Measurements from ENCODE around the gene TIMM44. TPM values are rescaled to one million over a fixed set of nuclear protein-coding genes. Genes with fewer than 3 reads are reported as not detected.
A peak's percentile ranks its signal among the peaks of the same experiment; 100 is the strongest.

TIMM44 gene
- total and polyA plus RNA-seq, 2 donors: 28.1 to 41.8 TPM

GRCh38 chr19:7925171-7925851, 18.2 kb downstream of the TIMM44 start:
- DNase-seq (ENCODE audit: low read depth in 6 of 9, low spot score in 9 of 9): peak; percentile 63 to 93 (median 82)
- Histone ChIP-seq H3K27me3 (ENCODE audit: control insufficient read depth in 2 of 2, insufficient read depth in 1 of 2, low read length in 1 of 2) (peaks cover 0 to 4% of the 10 kb centered on the region in 2 donors), H3K9me3 (ENCODE audit: control insufficient read depth in 2 of 2, insufficient read depth in 1 of 2, low read length in 1 of 2) (no peaks in the 10 kb centered on the region), H3K4me1 (ENCODE audit: control insufficient read depth in 2 of 2, insufficient read depth in 2 of 2, low read length in 2 of 2) (peaks cover 17 to 23% of the 10 kb centered on the region in 2 donors), H3K4me3 (ENCODE audit: low read length in 2 of 2) (peak overlapping the region in 1 of 2 donors; percentile 58), H3K36me3 (ENCODE audit: control insufficient read depth in 2 of 2, insufficient read depth in 2 of 2, low read length in 1 of 2) (peaks cover 18 to 22% of the 10 kb centered on the region in 2 donors), H3K27ac (ENCODE audit: low read depth in 1 of 2, low read length in 1 of 2) (no peak overlapping the region)
- WGBS: under 1% methylated on average over 98 of the region's 98 CpGs

- WGBS: 60% methylated on average over 34 of the region's 34 CpGs
- no peak for DNase-seq (ENCODE audit: low read depth in 6 of 9, low spot score in 9 of 9)
- H3K9me3 ChIP-seq (ENCODE audit: control insufficient read depth in 2 of 2, insufficient read depth in 1 of 2, low read length in 1 of 2): no peaks in the 10 kb centered on the region
- peaks cover 18 to 22% of the 10 kb centered on the region in 2 donors for H3K36me3 ChIP-seq (ENCODE audit: control insufficient read depth in 2 of 2, insufficient read depth in 2 of 2, low read length in 1 of 2)
- peaks cover 0 to 8% of the 10 kb centered on the region in 2 donors for H3K27me3 ChIP-seq (ENCODE audit: control insufficient read depth in 2 of 2, insufficient read depth in 1 of 2, low read length in 1 of 2)
- H3K27ac ChIP-seq (ENCODE audit: low read depth in 1 of 2, low read length in 1 of 2): no peak overlapping the region
- peaks cover 20 to 26% of the 10 kb centered on the region in 2 donors for H3K4me1 ChIP-seq (ENCODE audit: control insufficient read depth in 2 of 2, insufficient read depth in 2 of 2, low read length in 2 of 2)
- H3K4me3 ChIP-seq (ENCODE audit: low read length in 2 of 2): no peak overlapping the region
These were observed 18.8 kb downstream of the TIMM44 start for GRCh38 chr19:7924651-7925170.

DNA sequence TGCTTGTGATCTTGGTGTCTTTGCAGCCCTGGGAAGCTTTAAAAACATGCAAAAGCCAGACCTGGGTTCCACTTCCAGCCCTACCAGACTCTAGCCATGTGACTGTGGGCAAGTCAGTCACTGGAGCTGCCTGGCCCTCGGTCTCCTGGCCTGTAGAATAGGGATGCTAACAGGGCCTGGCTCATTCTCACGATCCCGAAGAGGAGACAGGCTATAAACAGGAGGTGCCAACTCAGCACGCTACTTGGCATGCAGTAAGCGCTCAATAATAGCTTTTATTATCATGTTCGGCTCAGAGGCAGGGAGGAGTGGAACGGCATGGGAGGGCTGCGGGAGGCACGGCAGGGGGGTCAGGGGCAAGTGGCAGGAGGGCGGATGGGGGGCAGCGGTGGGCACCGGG, 19.2 kb downstream of the TIMM44 start:
- no peak overlapping the region for H3K4me3 ChIP-seq (ENCODE audit: low read length in 2 of 2)
- no peak overlapping the region for H3K27ac ChIP-seq (ENCODE audit: low read depth in 1 of 2, low read length in 1 of 2)

DNA sequence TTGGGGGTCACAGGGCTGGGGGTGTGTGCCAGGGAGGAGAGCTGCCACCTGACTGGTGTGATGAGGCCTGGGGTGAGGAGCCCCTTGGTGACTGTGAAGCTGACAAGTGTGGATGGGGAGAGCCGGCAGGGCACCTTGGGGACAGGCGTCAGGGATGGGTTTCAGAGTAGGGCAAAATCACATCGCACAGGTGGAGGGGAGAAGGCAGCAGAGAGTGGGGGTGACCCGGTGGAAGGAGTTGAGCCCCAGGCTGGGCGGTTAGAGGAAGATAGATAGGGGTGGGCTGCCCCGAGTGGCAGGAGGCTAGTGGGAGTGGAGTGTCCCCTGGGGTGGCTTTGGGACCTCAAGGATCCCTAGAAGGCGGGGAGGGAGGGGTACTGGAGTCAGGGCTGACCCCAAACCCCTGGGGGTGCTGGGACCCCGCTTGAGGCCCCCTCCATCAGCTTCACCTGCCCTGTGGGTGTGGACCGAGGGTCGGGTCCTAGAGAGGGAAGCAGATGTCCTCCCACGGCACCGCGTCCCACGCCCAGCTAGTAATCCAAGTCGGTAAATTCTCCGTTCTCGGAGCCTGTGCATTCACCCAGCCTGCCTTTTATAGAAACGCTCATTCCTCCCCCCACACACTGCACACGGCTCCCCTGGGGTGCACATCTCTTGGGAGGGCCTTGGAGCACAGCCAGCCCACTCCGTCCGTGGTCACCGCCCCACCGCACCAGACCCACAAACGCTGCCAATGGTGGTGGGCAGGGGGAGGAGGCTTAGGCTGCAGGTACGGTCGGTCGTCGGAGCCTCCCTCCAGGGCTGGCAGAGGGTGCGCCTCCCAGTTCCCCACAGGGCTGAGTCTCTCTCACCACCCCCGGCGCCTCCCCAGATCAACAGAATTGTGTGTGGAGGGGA, 19.9 kb downstream of the TIMM44 start:
- Histone ChIP-seq H3K4me1 (ENCODE audit: control insufficient read depth in 2 of 2, insufficient read depth in 2 of 2, low read length in 2 of 2) (peaks cover 24 to 28% of the 10 kb centered on the region in 2 donors), H3K4me3 (ENCODE audit: low read length in 2 of 2) (no peak overlapping the region), H3K36me3 (ENCODE audit: control insufficient read depth in 2 of 2, insufficient read depth in 2 of 2, low read length in 1 of 2) (peaks cover 18 to 22% of the 10 kb centered on the region in 2 donors), H3K9me3 (ENCODE audit: control insufficient read depth in 2 of 2, insufficient read depth in 1 of 2, low read length in 1 of 2) (peaks cover 0 to 5% of the 10 kb centered on the region in 2 donors), H3K27ac (ENCODE audit: low read depth in 1 of 2, low read length in 1 of 2) (no peak overlapping the region), H3K27me3 (ENCODE audit: control insufficient read depth in 2 of 2, insufficient read depth in 1 of 2, low read length in 1 of 2) (peaks cover 6 to 19% of the 10 kb centered on the region in 2 donors)
- no peak for DNase-seq (ENCODE audit: low read depth in 6 of 9, low spot score in 9 of 9)
- 93% methylated on average over 31 of the region's 31 CpGs for WGBS

More for the DNA sequence above, 19.2 kb downstream of the TIMM44 start:
- Histone ChIP-seq H3K36me3 (ENCODE audit: control insufficient read depth in 2 of 2, insufficient read depth in 2 of 2, low read length in 1 of 2) (peaks cover 18 to 22% of the 10 kb centered on the region in 2 donors), H3K9me3 (ENCODE audit: control insufficient read depth in 2 of 2, insufficient read depth in 1 of 2, low read length in 1 of 2) (no peaks in the 10 kb centered on the region), H3K27me3 (ENCODE audit: control insufficient read depth in 2 of 2, insufficient read depth in 1 of 2, low read length in 1 of 2) (peaks cover 0 to 12% of the 10 kb centered on the region in 2 donors), H3K4me1 (ENCODE audit: control insufficient read depth in 2 of 2, insufficient read depth in 2 of 2, low read length in 2 of 2) (peaks cover 25 to 27% of the 10 kb centered on the region in 2 donors)
- 95% methylated on average over 12 of the region's 12 CpGs for WGBS
- DNase-seq (ENCODE audit: low read depth in 6 of 9, low spot score in 9 of 9): no peak

DNA sequence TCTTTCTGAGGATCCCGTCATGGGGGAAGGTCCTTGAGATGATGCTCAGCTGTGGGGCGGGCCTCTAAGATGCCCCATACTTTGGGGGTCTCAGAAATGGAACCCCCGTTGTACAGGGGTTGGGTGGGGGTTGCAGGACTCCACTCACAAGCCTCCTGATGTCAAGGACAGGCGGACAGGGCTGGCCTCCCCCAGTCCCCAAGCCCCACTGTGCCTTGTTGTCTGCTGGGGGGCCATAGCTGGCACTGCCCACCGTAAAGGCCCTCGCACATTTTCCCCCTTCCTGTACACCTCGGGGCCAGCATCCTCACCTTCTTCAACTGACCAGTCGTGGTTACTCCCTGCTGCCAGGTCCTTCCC, 20.6 kb downstream of the TIMM44 start:
- DNase-seq (ENCODE audit: low read depth in 6 of 9, low spot score in 9 of 9): no peak
- Histone ChIP-seq H3K4me1 (ENCODE audit: control insufficient read depth in 2 of 2, insufficient read depth in 2 of 2, low read length in 2 of 2) (peaks cover 23 to 28% of the 10 kb centered on the region in 2 donors), H3K9me3 (ENCODE audit: control insufficient read depth in 2 of 2, insufficient read depth in 1 of 2, low read length in 1 of 2) (peaks cover 0 to 6% of the 10 kb centered on the region in 2 donors), H3K36me3 (ENCODE audit: control insufficient read depth in 2 of 2, insufficient read depth in 2 of 2, low read length in 1 of 2) (peaks cover 18 to 20% of the 10 kb centered on the region in 2 donors), H3K4me3 (ENCODE audit: low read length in 2 of 2) (no peak overlapping the region), H3K27ac (ENCODE audit: low read depth in 1 of 2, low read length in 1 of 2) (no peak overlapping the region), H3K27me3 (ENCODE audit: control insufficient read depth in 2 of 2, insufficient read depth in 1 of 2, low read length in 1 of 2) (peaks cover 12 to 27% of the 10 kb centered on the region in 2 donors)
- WGBS: 96% methylated on average over 8 of the region's 8 CpGs

DNA sequence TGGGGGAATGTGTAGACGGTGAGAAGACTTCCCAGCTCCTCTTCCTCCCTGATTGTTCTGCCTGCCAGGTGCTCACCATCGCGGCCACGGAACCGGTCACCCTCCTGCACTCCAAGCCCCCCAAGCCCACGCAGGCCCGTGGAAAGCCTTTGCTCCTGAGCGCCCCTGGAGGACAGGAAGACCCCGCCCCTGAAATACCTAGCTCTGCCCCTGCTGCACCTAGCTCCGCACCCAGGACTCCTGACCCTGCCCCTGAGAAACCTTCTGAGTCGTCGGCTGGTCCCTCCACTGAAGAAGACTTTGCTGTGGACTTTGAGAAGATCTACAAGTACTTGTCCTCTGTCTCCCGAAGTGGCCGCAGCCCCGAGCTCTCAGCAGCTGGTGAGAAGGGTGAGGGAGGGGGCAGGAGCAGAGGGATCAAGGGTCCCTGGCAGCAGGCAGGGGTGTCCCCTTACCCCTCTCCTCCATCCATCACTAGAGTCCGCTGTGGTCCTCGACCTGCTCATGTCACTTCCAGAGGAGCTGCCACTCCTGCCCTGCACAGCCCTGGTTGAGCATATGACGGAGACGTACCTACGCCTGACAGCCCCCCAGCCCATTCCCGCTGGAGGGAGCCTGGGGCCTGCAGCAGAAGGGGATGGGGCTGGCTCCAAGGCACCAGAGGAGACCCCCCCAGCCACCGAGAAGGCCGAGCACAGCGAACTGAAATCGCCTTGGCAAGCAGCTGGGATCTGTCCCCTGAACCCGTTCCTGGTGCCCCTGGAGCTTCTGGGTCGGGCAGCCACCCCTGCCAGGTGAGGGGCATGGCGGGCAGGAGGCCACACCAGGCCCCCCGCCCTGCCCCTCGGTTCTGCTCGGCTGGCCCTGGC, 21.3 kb downstream of the TIMM44 start:
- Histone ChIP-seq H3K4me1 (ENCODE audit: control insufficient read depth in 2 of 2, insufficient read depth in 2 of 2, low read length in 2 of 2) (peaks cover 23 to 31% of the 10 kb centered on the region in 2 donors), H3K9me3 (ENCODE audit: control insufficient read depth in 2 of 2, insufficient read depth in 1 of 2, low read length in 1 of 2) (peaks cover 0 to 6% of the 10 kb centered on the region in 2 donors), H3K4me3 (ENCODE audit: low read length in 2 of 2) (no peak overlapping the region), H3K27ac (ENCODE audit: low read depth in 1 of 2, low read length in 1 of 2) (peak overlapping the region in 1 of 2 donors; percentile 3), H3K36me3 (ENCODE audit: control insufficient read depth in 2 of 2, insufficient read depth in 2 of 2, low read length in 1 of 2) (peaks cover 14 to 18% of the 10 kb centered on the region in 2 donors), H3K27me3 (ENCODE audit: control insufficient read depth in 2 of 2, insufficient read depth in 1 of 2, low read length in 1 of 2) (peaks cover 19 to 33% of the 10 kb centered on the region in 2 donors)
- WGBS: 98% methylated on average over 31 of the region's 31 CpGs
- DNase-seq (ENCODE audit: low read depth in 6 of 9, low spot score in 9 of 9): no peak

GRCh38 chr19:7921302-7921966, 22.0 kb downstream of the TIMM44 start:
- Histone ChIP-seq H3K36me3 (ENCODE audit: control insufficient read depth in 2 of 2, insufficient read depth in 2 of 2, low read length in 1 of 2) (peaks cover 14 to 15% of the 10 kb centered on the region in 2 donors), H3K27ac (ENCODE audit: low read depth in 1 of 2, low read length in 1 of 2) (peak overlapping the region; percentile 10 to 84), H3K4me1 (ENCODE audit: control insufficient read depth in 2 of 2, insufficient read depth in 2 of 2, low read length in 2 of 2) (peaks cover 27 to 35% of the 10 kb centered on the region in 2 donors), H3K4me3 (ENCODE audit: low read length in 2 of 2) (peak overlapping the region; percentile 40 to 89), H3K9me3 (ENCODE audit: control insufficient read depth in 2 of 2, insufficient read depth in 1 of 2, low read length in 1 of 2) (peaks cover 0 to 6% of the 10 kb centered on the region in 2 donors), H3K27me3 (ENCODE audit: control insufficient read depth in 2 of 2, insufficient read depth in 1 of 2, low read length in 1 of 2) (peaks cover 26 to 40% of the 10 kb centered on the region in 2 donors)
- 71% methylated on average over 17 of the region's 17 CpGs for WGBS
- no peak for DNase-seq (ENCODE audit: low read depth in 6 of 9, low spot score in 9 of 9)
